Smooth muscle cell (in vitro differentiated cells): Measurements from ENCODE around the gene WDR48. TPM values are rescaled to one million over a fixed set of nuclear protein-coding genes. Genes with fewer than 3 reads are reported as not detected.

Source experiments
- DNase-seq: peaks from one replicate; lab custom pipeline; 2025; ENCODE audit not compliant: unreplicated experiment; lab: John Stamatoyannopoulos, UW
- H2AFZ ChIP-seq: fragments of 200-600 bp; sonication (generic); 2 replicates; pipeline ENCODE4 v1.6.0; 2016; ENCODE audit warnings: antibody characterized with exemption, low read depth, mild to moderate bottlenecking
- H3F3A ChIP-seq: fragments of 200-600 bp; sonication (generic); 2 replicates; pipeline ENCODE4 v1.6.0; 2017; ENCODE audit warnings: antibody characterized with exemption, low read depth
- H3K27ac ChIP-seq: fragments of 200-600 bp; sonication (generic); 2 replicates; pipeline ENCODE4 v1.5.1; 2016; ENCODE audit warnings: low read depth, mild to moderate bottlenecking
- H3K27me3 ChIP-seq: fragments of 200-600 bp; sonication (generic); 2 replicates; pipeline ENCODE4 v1.6.1; 2016; ENCODE audit warnings: low read depth, mild to moderate bottlenecking
- H3K36me3 ChIP-seq: fragments of 200-600 bp; sonication (generic); 2 replicates; pipeline ENCODE4 v1.5.1; 2016; ENCODE audit warnings: low read depth
- H3K4me1 ChIP-seq: fragments of 200-600 bp; sonication (generic); 2 replicates; pipeline ENCODE4 v1.5.1; 2016; ENCODE audit warnings: low read depth
- H3K4me2 ChIP-seq: fragments of 200-600 bp; sonication (generic); 2 replicates; pipeline ENCODE4 v1.6.0; 2016; ENCODE audit warnings: mild to moderate bottlenecking
- H3K4me3 ChIP-seq: fragments of 200-600 bp; sonication (generic); 2 replicates; pipeline ENCODE4 v1.5.1; 2016; ENCODE audit warnings: mild to moderate bottlenecking
- H3K79me2 ChIP-seq: fragments of 200-600 bp; sonication (generic); 2 replicates; pipeline ENCODE4 v1.6.0; 2016; ENCODE audit warnings: low read depth, mild to moderate bottlenecking
- H3K9ac ChIP-seq: fragments of 200-600 bp; sonication (generic); 2 replicates; pipeline ENCODE4 v1.6.0; 2016; ENCODE audit warnings: low read depth
- H3K9me3 ChIP-seq: fragments of 200-600 bp; sonication (generic); replicated peaks from 2 replicates; pipeline ENCODE4 v1.5.1; 2016; ENCODE audit warnings: low read depth
- H4K20me1 ChIP-seq: fragments of 200-600 bp; sonication (generic); 2 replicates; pipeline ENCODE4 v1.6.0; 2016; ENCODE audit warnings: low read depth
- CTCF ChIP-seq: fragments of 200-600 bp; sonication (generic); IDR thresholded peaks from 2 replicates; pipeline ENCODE4 v1.5.1; 2017; ENCODE audit warnings: borderline replicate concordance, mild to moderate bottlenecking, antibody characterized with exemption; ENCODE audit not compliant: insufficient read depth, poor library complexity, severe bottlenecking
- WGBS: methylation state at CpG from one replicate; pipeline ENCODE4 v1.1.7; 2016; ENCODE audit warnings: low lambda C conversion rate; 5-methylcytosine and 5-hydroxymethylcytosine counted together
- polyA plus RNA-seq: library from polyadenylated mRNA; unstranded; fragments of >200 nt; fragmentation: Nextera tagmentation; extraction: Ambion mirVana; gene quantifications from 2 replicates; pipeline ENCODE4 v1.2.1, GENCODE V29; 2016
- total RNA-seq: library from RNA; depleted of rRNA; stranded (reverse); fragments of >200 nt; gene quantifications from 2 replicates; pipeline ENCODE4 v1.2.3, GENCODE V29; 2014

The WDR48 gene
- total and polyA plus RNA-seq, 2 experiments from 2014 or later, result 26.9 to 34.6 TPM

- DNase-seq, result no peak
- H3K9me3 ChIP-seq, result no peaks in the 10 kb centered on the region
- peak overlapping the region; percentile 92 for H3K27ac ChIP-seq
- H3K4me3 ChIP-seq, result peak overlapping the region; percentile 98
- peaks cover 15% of the 10 kb centered on the region for H3K4me1 ChIP-seq
- no peaks in the 10 kb centered on the region for H3F3A ChIP-seq
- TF ChIP-seq CTCF, result no peak
- 8% methylated on average over 13 of the region's 16 CpGs for WGBS
- peak overlapping the region; percentile 98 for H3K4me2 ChIP-seq
- peaks cover 56% of the 10 kb centered on the region for H4K20me1 ChIP-seq
- peaks cover 43% of the 10 kb centered on the region for H3K79me2 ChIP-seq
- H3K9ac ChIP-seq, result peak overlapping the region; percentile 95
- no peaks in the 10 kb centered on the region for H3K36me3 ChIP-seq
- H2AFZ ChIP-seq, result peak overlapping the region; percentile 69
- H3K27me3 ChIP-seq, result no peaks in the 10 kb centered on the region
These were observed 54.5 kb downstream of the WDR48 start for GRCh38 chr3:39106281-39106811.

- peaks cover 15% of the 10 kb centered on the region for H3K4me1 ChIP-seq
- H3K27ac ChIP-seq, result peak overlapping the region; percentile 92
- H3K27me3 ChIP-seq, result no peaks in the 10 kb centered on the region
- H3K4me2 ChIP-seq, result peak overlapping the region; percentile 98
- TF ChIP-seq CTCF, result no peak
- DNase-seq, result no peak
- no peaks in the 10 kb centered on the region for H3F3A ChIP-seq
- H3K79me2 ChIP-seq, result peaks cover 43% of the 10 kb centered on the region
- H3K36me3 ChIP-seq, result no peaks in the 10 kb centered on the region
- peak overlapping the region; percentile 69 for H2AFZ ChIP-seq
- WGBS, result under 1% methylated on average over 55 of the region's 55 CpGs
- peaks cover 50% of the 10 kb centered on the region for H4K20me1 ChIP-seq
- H3K9me3 ChIP-seq, result no peaks in the 10 kb centered on the region
- H3K9ac ChIP-seq, result peak overlapping the region; percentile 95
- H3K4me3 ChIP-seq, result peak overlapping the region; percentile 98
These were observed 55.1 kb downstream of the WDR48 start for GRCh38 chr3:39106851-39107387.

GRCh38 chr3:39107388-39108199 lies 55.8 kb downstream of the WDR48 start, which contains the start of the genes GORASP1 and TTC21A:
Gene GORASP1, minus strand, starts transcription at chr3:39107627. Its CDS starts 86 bp downstream, at chr3:39107541.
Gene TTC21A, plus strand, starts transcription at chr3:39107680. Its CDS starts 158 bp downstream, at chr3:39107838.
- DNase-seq, result peak; percentile 65
- no peaks in the 10 kb centered on the region for H3K27me3 ChIP-seq
- peaks cover 43% of the 10 kb centered on the region for H3K79me2 ChIP-seq
- WGBS, result under 1% methylated on average over 73 of the region's 74 CpGs
- H4K20me1 ChIP-seq, result peaks cover 43% of the 10 kb centered on the region
- no peaks in the 10 kb centered on the region for H3F3A ChIP-seq
- peak within 1 kb of the TSS; percentile 69 for H2AFZ ChIP-seq
- no peaks in the 10 kb centered on the region for H3K9me3 ChIP-seq
- TF ChIP-seq CTCF, result no peak
- peak within 1 kb of the TSS; percentile 95 for H3K9ac ChIP-seq
- peak within 1 kb of the TSS; percentile 92 for H3K27ac ChIP-seq
- peaks cover 15% of the 10 kb centered on the region for H3K4me1 ChIP-seq
- peak within 1 kb of the TSS; percentile 98 for H3K4me3 ChIP-seq
- no peaks in the 10 kb centered on the region for H3K36me3 ChIP-seq
- H3K4me2 ChIP-seq, result peak within 1 kb of the TSS; percentile 98
